ENCODE data around the gene NID2. TPM values are rescaled to one million over a fixed set of nuclear protein-coding genes. Genes with fewer than 3 reads are reported as not detected.

The NID2 gene
- total RNA-seq, 1 donor from 2014 or later = 24.7 TPM

DNA sequence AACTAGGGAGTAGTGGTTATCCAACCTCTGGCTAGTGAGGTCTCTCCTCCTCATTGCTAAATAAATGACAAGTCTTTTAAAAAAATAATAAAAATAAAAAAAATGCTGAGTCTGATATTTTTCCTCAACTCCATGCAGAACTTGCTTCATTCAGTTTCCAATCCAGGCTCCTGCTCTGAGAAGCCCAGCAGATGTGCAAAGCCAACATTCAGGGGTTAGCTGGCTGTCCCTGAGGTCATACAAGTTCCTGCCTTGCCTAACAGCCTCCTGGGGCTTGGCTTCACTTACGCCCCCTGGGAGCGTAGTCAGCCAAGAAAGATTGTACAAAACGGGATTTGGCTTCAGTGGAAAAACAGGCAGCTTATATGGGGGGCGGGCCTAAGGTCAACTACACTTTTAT, 56.2 kb downstream of the NID2 start:
- peaks cover 12% of the 10 kb centered on the region for H3F3A ChIP-seq (ENCODE audit: low read depth)
- no peaks in the 10 kb centered on the region for H3K9me3 ChIP-seq (ENCODE audit: low read depth)
- no peak overlapping the region for H2AFZ ChIP-seq (replicated peaks)
- H3K27me3 ChIP-seq = no peaks in the 10 kb centered on the region
- Mint-ChIP-seq H3K9me3 (no peaks in the 10 kb centered on the region), H3K27me3 (ENCODE audit: insufficient read depth, low read depth) (peaks cover 4% of the 10 kb centered on the region), H3K4me3 (no peak overlapping the region), H3K27ac (no peak overlapping the region), H3K36me3 (peaks cover 24% of the 10 kb centered on the region), H3K4me1 (peaks cover 13% of the 10 kb centered on the region)
- no peak overlapping the region for H3K4me3 ChIP-seq
- no peak for DNase-seq (ENCODE audit: low spot score)
- TF ChIP-seq, protein P1, sequence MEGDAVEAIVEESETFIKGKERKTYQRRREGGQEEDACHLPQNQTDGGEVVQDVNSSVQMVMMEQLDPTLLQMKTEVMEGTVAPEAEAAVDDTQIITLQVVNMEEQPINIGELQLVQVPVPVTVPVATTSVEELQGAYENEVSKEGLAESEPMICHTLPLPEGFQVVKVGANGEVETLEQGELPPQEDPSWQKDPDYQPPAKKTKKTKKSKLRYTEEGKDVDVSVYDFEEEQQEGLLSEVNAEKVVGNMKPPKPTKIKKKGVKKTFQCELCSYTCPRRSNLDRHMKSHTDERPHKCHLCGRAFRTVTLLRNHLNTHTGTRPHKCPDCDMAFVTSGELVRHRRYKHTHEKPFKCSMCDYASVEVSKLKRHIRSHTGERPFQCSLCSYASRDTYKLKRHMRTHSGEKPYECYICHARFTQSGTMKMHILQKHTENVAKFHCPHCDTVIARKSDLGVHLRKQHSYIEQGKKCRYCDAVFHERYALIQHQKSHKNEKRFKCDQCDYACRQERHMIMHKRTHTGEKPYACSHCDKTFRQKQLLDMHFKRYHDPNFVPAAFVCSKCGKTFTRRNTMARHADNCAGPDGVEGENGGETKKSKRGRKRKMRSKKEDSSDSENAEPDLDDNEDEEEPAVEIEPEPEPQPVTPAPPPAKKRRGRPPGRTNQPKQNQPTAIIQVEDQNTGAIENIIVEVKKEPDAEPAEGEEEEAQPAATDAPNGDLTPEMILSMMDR (IDR thresholded peaks at IDR 0.05) = no peak
- TF ChIP-seq EZH2phosphoT487 (IDR thresholded peaks at IDR 0.05) (no peak), EZH2 (IDR thresholded peaks at IDR 0.05) (no peak)
- H3K36me3 ChIP-seq = no peaks in the 10 kb centered on the region
- no peak overlapping the region for H3K27ac ChIP-seq
- H3K79me2 ChIP-seq (ENCODE audit: low read depth) = no peaks in the 10 kb centered on the region
- H3K4me2 ChIP-seq = no peak overlapping the region
- peaks cover 17% of the 10 kb centered on the region for H3K4me1 ChIP-seq
- H3K9ac ChIP-seq = no peak overlapping the region
- H4K20me1 ChIP-seq (ENCODE audit: low read depth) = peaks cover 4% of the 10 kb centered on the region

DNA sequence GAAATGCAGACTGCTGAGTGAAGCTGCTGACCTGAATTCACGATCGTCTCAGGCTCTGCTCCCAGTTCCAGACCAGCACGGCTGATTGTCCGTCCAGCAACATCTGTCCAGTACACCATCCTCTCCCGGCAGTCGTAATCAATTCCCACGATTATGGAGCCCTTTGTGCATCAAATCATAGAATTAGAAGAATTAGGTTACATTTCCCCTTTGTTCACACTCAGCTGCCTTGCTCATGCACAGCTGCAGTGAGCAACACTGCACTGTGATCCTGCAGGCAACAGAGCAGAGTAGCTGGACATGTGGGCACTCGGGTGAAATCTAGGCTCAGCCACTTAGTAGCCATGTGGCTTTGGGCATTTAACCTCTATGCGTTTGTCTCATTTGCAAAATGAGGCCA, 57.3 kb downstream of the NID2 start:
- Mint-ChIP-seq H3K36me3 (peaks cover 25% of the 10 kb centered on the region), H3K9me3 (no peaks in the 10 kb centered on the region), H3K27me3 (ENCODE audit: insufficient read depth, low read depth) (peaks cover 3% of the 10 kb centered on the region), H3K4me3 (no peak overlapping the region), H3K4me1 (peaks cover 11% of the 10 kb centered on the region), H3K27ac (peak overlapping the region; percentile 25)
- Histone ChIP-seq H3K4me2 (no peak overlapping the region), H3K4me3 (no peak overlapping the region), H3K9me3 (ENCODE audit: low read depth) (no peaks in the 10 kb centered on the region), H3K79me2 (ENCODE audit: low read depth) (no peaks in the 10 kb centered on the region), H2AFZ (replicated peaks) (no peak overlapping the region), H3K9ac (no peak overlapping the region), H3K4me1 (peaks cover 13% of the 10 kb centered on the region), H3F3A (ENCODE audit: low read depth) (peaks cover 12% of the 10 kb centered on the region), H4K20me1 (ENCODE audit: low read depth) (peaks cover 6% of the 10 kb centered on the region), H3K27ac (peak overlapping the region; percentile 1), H3K27me3 (no peaks in the 10 kb centered on the region), H3K36me3 (no peaks in the 10 kb centered on the region)
- DNase-seq (ENCODE audit: low spot score) = no peak
- TF ChIP-seq EZH2phosphoT487 (IDR thresholded peaks at IDR 0.05) (no peak), EZH2 (IDR thresholded peaks at IDR 0.05) (no peak)
- TF ChIP-seq, protein P1 (IDR thresholded peaks at IDR 0.05) = no peak

DNA sequence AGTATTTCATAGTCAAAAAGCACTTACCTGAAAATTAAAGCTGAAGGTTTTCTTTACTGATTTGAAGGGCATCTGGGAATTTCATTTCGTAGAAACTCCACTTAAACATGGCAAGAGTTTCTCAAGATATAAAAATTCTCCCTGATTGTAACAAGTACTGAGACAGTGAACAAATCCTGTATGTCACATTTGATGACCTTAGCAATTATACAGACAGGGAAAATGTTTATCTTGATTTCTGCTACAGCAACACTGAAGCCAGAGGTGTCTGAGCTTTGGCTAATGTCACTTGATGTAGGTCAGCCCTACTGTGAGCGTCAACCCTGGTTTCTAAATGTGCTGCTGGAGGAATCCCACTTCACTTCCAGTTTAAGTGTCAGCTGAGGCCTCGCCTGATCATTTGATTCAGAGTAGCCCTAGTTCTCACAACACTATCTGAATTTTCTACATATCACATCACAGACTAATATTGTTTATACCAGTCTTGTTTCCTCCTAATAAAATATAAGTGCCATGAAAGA, 58.6 kb downstream of the NID2 start:
- H3K27ac ChIP-seq = no peak overlapping the region
- no peaks in the 10 kb centered on the region for H3K9me3 Mint-ChIP-seq

More for the DNA sequence above, 58.6 kb downstream of the NID2 start:
- Histone ChIP-seq H4K20me1 (ENCODE audit: low read depth) (peaks cover 6% of the 10 kb centered on the region), H3K36me3 (no peaks in the 10 kb centered on the region), H3K9me3 (ENCODE audit: low read depth) (no peaks in the 10 kb centered on the region), H3F3A (ENCODE audit: low read depth) (peaks cover 12% of the 10 kb centered on the region), H3K79me2 (ENCODE audit: low read depth) (no peaks in the 10 kb centered on the region), H2AFZ (replicated peaks) (no peak overlapping the region), H3K27me3 (no peaks in the 10 kb centered on the region), H3K4me1 (peaks cover 5% of the 10 kb centered on the region), H3K4me2 (no peak overlapping the region), H3K9ac (no peak overlapping the region), H3K4me3 (no peak overlapping the region)
- TF ChIP-seq EZH2phosphoT487 (IDR thresholded peaks at IDR 0.05) (no peak), EZH2 (IDR thresholded peaks at IDR 0.05) (no peak)
- TF ChIP-seq, protein P1 (IDR thresholded peaks at IDR 0.05) = no peak
- DNase-seq (ENCODE audit: low spot score) = no peak
- Mint-ChIP-seq H3K27ac (no peak overlapping the region), H3K4me1 (peaks cover 4% of the 10 kb centered on the region), H3K36me3 (peaks cover 29% of the 10 kb centered on the region), H3K27me3 (ENCODE audit: insufficient read depth, low read depth) (peaks cover 2% of the 10 kb centered on the region), H3K4me3 (no peak overlapping the region)
